Hepatocyte (in vitro differentiated cells): ENCODE results near the gene LFNG. TPM values are rescaled to one million over a fixed set of nuclear protein-coding genes. Genes with fewer than 3 reads are reported as not detected.

Experiments
- DNase-seq: peaks from one replicate; pipeline ENCODE4 v3.0.0-alpha.2; 2016; ENCODE audit warnings: low spot score
- H2AFZ ChIP-seq: fragments of 200-600 bp; sonication (generic); 2 replicates; pipeline ENCODE4 v1.6.0; 2016; ENCODE audit warnings: antibody characterized with exemption, mild to moderate bottlenecking
- H3K27ac ChIP-seq: fragments of 200-600 bp; sonication (generic); 2 replicates; pipeline ENCODE4 v1.5.1; 2016; ENCODE audit warnings: mild to moderate bottlenecking
- H3K27me3 ChIP-seq: fragments of 200-600 bp; sonication (generic); 2 replicates; pipeline ENCODE4 v1.6.1; 2016
- H3K36me3 ChIP-seq: fragments of 200-600 bp; sonication (generic); replicated peaks from 2 replicates; pipeline ENCODE4 v1.5.1; 2016; ENCODE audit warnings: low read depth; ENCODE audit not compliant: insufficient read depth
- H3K4me1 ChIP-seq: fragments of 200-600 bp; sonication (generic); 2 replicates; pipeline ENCODE4 v1.5.1; 2016; ENCODE audit warnings: mild to moderate bottlenecking, moderate library complexity; ENCODE audit not compliant: insufficient read depth
- H3K4me2 ChIP-seq: fragments of 200-600 bp; sonication (generic); 2 replicates; pipeline ENCODE4 v1.6.0; 2016
- H3K4me3 ChIP-seq: fragments of 200-600 bp; sonication (generic); 2 replicates; pipeline ENCODE4 v1.5.1; 2016; ENCODE audit warnings: mild to moderate bottlenecking
- H3K79me2 ChIP-seq: fragments of 200-600 bp; sonication (generic); 2 replicates; pipeline ENCODE4 v1.6.0; 2017; ENCODE audit warnings: mild to moderate bottlenecking
- H3K9me2 ChIP-seq: fragments of 200-600 bp; sonication (generic); replicated peaks from 2 replicates; pipeline ENCODE4 v1.6.0; 2017; ENCODE audit warnings: mild to moderate bottlenecking; ENCODE audit not compliant: insufficient read depth
- H3K9me3 ChIP-seq: fragments of 200-600 bp; sonication (generic); 2 replicates; pipeline ENCODE4 v1.5.1; 2016; ENCODE audit warnings: low read depth, mild to moderate bottlenecking
- H4K20me1 ChIP-seq: fragments of 200-600 bp; sonication (generic); 2 replicates; pipeline ENCODE4 v1.6.0; 2016; ENCODE audit warnings: mild to moderate bottlenecking; ENCODE audit not compliant: insufficient read depth, poor library complexity, severe bottlenecking
- CTCF ChIP-seq: fragments of 200-600 bp; sonication (generic); IDR thresholded peaks from 2 replicates; pipeline ENCODE4 v1.5.1; 2016; ENCODE audit warnings: antibody characterized with exemption, mild to moderate bottlenecking; ENCODE audit not compliant: poor library complexity
- EZH2 ChIP-seq: fragments of 200-600 bp; sonication (generic); IDR thresholded peaks from 2 replicates; pipeline ENCODE4 v1.6.1; 2016; ENCODE audit warnings: antibody characterized with exemption, mild to moderate bottlenecking, borderline replicate concordance
- EZH2phosphoT487 ChIP-seq: fragments of 200-600 bp; sonication (generic); IDR thresholded peaks from one replicate; pipeline ENCODE4 v1.6.1; 2018; ENCODE audit warnings: antibody characterized with exemption, mild to moderate bottlenecking, low read depth, moderate library complexity; ENCODE audit not compliant: unreplicated experiment, severe bottlenecking
- WGBS: methylation state at CpG from one replicate; pipeline ENCODE4 v1.1.6; 2016; ENCODE audit warnings: low lambda C conversion rate; ENCODE audit errors: missing lambda C conversion rate; 5-methylcytosine and 5-hydroxymethylcytosine counted together
- polyA plus RNA-seq: library from polyadenylated mRNA; unstranded; fragments of >200 nt; fragmentation: Nextera tagmentation; extraction: Ambion mirVana; gene quantifications from 2 replicates; pipeline ENCODE4 v1.2.1, GENCODE V29; 2016
- total RNA-seq: library from RNA; depleted of rRNA; stranded (reverse); fragments of >200 nt; gene quantifications from 2 replicates; pipeline ENCODE4 v1.2.3, GENCODE V29; 2014

The LFNG gene
- total and polyA plus RNA-seq, 2 experiments from 2014 or later, result 1.2 to 4.5 TPM

GRCh38 chr7:2480070-2480408, 39.5 kb upstream of the LFNG start:
- TF ChIP-seq EZH2phosphoT487 (no peak), EZH2 (no peak), CTCF (no peak)
- Histone ChIP-seq H4K20me1 (no peaks in the 10 kb centered on the region), H3K4me1 (no peaks in the 10 kb centered on the region), H3K27ac (no peak overlapping the region), H3K79me2 (no peaks in the 10 kb centered on the region), H3K9me2 (no peaks in the 10 kb centered on the region), H3K4me2 (no peak overlapping the region), H3K27me3 (no peaks in the 10 kb centered on the region), H3K36me3 (no peaks in the 10 kb centered on the region), H3K9me3 (no peaks in the 10 kb centered on the region), H2AFZ (no peak overlapping the region), H3K4me3 (no peak overlapping the region)
- no peak for DNase-seq
- WGBS, result 61% methylated on average over 20 of the region's 21 CpGs

- 90% methylated on average over 4 of the region's 4 CpGs for WGBS
- H3K27ac ChIP-seq, result no peak overlapping the region
- DNase-seq, result no peak
- no peaks in the 10 kb centered on the region for H3K36me3 ChIP-seq
- no peaks in the 10 kb centered on the region for H3K9me3 ChIP-seq
- no peaks in the 10 kb centered on the region for H3K27me3 ChIP-seq
- no peaks in the 10 kb centered on the region for H3K9me2 ChIP-seq
- H3K4me1 ChIP-seq, result no peaks in the 10 kb centered on the region
- TF ChIP-seq EZH2phosphoT487 (no peak), EZH2 (no peak), CTCF (no peak)
- no peaks in the 10 kb centered on the region for H4K20me1 ChIP-seq
- no peak overlapping the region for H3K4me3 ChIP-seq
- H2AFZ ChIP-seq, result no peak overlapping the region
- no peaks in the 10 kb centered on the region for H3K79me2 ChIP-seq
- no peak overlapping the region for H3K4me2 ChIP-seq
Observed at GRCh38 chr7:2481195-2481594, 38.4 kb upstream of the LFNG start.

GRCh38 chr7:2482725-2483451, 36.7 kb upstream of the LFNG start:
- Histone ChIP-seq H3K36me3 (no peaks in the 10 kb centered on the region), H3K4me1 (no peaks in the 10 kb centered on the region), H3K27ac (no peak overlapping the region), H3K9me3 (no peaks in the 10 kb centered on the region), H3K4me3 (no peak overlapping the region), H3K4me2 (no peak overlapping the region), H3K79me2 (no peaks in the 10 kb centered on the region), H2AFZ (no peak overlapping the region), H4K20me1 (no peaks in the 10 kb centered on the region), H3K9me2 (no peaks in the 10 kb centered on the region), H3K27me3 (no peaks in the 10 kb centered on the region)
- TF ChIP-seq EZH2phosphoT487, result no peak
- no peak for TF ChIP-seq EZH2
- no peak for TF ChIP-seq CTCF
- WGBS, result 92% methylated on average over 10 of the region's 10 CpGs
- no peak for DNase-seq

- DNase-seq, result no peak
- no peaks in the 10 kb centered on the region for H3K36me3 ChIP-seq
- no peaks in the 10 kb centered on the region for H3K4me1 ChIP-seq
- H2AFZ ChIP-seq, result no peak overlapping the region
- TF ChIP-seq CTCF (no peak), EZH2 (no peak), EZH2phosphoT487 (no peak)
- WGBS, result 84% methylated on average over 5 of the region's 5 CpGs
- no peaks in the 10 kb centered on the region for H4K20me1 ChIP-seq
- no peak overlapping the region for H3K4me3 ChIP-seq
- no peaks in the 10 kb centered on the region for H3K79me2 ChIP-seq
- no peak overlapping the region for H3K4me2 ChIP-seq
- no peaks in the 10 kb centered on the region for H3K27me3 ChIP-seq
- H3K9me3 ChIP-seq, result no peaks in the 10 kb centered on the region
- H3K27ac ChIP-seq, result no peak overlapping the region
- no peaks in the 10 kb centered on the region for H3K9me2 ChIP-seq
Observed at GRCh38 chr7:2483494-2483893, 36.1 kb upstream of the LFNG start.
